ENCODE measurements around the gene OLFML1. TPM values are rescaled to one million over a fixed set of nuclear protein-coding genes. Genes with fewer than 3 reads are reported as not detected.

Gene OLFML1
- total RNA-seq, 1 donor from 2014 or later: not detected

DNA sequence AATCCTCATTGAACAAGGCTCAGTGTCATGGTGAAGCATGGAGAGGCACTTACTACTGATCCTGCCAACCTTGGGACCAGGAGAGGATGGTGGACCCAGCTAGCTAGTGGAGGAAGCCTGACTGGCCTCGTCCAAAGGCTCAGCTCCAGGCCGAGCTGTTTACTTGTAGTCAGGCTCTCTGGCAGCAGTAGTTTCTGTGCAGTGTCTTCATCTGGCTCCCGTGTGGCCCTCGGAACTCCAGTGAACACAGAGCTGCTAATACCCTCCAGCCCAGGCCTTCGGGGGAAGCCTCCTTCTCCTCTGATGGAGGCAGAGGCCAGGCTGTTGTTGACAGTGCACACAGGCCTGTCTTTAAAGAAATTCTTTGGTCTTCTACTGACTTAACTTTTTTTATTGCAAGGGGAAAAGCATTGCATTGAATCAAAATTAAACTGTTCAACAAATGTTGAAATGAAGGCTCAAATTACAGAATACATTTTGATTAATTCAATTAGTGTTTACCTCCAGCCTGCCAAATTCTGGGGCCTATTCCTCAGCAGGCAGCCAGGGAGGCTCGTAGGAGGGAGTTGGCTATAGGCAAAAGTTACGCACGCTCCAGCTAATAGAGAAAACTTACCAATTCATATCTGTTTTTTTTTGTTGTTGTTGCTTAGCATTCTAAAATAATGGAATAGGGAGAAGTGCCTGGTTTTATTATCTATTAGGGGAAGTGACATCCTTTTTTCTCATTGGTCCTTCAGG is 47.3 kb downstream of the OLFML1 start:
- no peak for DNase-seq (ENCODE audit: low read depth)

DNA sequence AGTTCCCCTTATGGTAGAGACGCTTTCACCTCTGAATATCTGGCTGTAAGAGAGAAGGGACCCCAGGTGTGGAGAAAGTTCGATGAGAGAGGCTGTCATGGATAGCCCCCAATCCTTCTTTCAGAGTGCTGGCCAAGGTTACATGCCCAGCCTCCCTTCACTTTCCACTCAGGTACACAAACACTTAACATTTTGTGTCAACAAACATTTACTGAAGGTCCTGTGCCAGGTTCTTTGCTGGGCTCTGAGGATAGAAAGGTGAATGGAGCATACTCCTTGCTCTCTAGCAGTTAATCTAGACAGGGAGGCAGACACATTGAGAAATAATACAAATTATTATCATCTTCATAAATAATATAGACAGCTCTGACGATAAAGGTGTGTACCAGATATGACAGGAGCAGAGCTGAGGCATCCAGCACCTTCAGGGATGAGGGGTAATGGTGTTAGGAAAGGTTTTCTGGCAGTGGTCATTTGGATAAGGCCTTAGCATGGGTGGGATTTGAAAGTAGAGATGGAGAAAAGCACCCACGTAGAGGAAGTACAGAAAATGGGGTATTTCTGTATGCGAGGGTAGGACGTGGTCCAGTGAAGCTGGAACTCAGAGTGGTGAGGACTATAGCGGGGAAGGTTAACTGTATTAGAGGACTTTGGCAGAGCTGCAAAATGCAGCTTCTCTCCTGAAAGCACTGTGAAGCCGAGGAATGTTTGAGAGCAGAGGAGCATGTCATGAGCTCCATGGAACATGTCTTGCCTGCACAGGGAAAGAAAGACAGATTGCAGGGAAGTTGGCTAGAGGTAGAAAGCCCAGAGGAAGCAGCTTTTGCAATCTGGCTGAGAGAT is 48.1 kb downstream of the OLFML1 start:
- no peak for DNase-seq (ENCODE audit: low read depth)

DNA sequence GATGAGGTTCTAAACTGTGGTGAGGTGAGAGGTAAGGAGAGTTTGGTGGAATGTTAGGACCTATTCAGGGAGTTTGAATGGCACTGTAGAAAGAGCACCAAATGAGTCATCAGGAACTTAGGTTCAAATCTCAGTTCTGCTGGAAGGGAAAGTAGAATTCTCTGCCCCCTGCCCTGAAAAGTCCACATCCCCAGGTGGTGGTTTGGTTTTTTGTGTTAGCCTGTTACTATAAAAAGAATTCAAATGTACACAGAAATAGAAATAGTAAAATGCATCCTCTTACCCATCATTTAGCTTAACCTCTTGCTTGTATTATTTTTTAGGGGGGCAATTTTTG is 48.7 kb downstream of the OLFML1 start:
- peak; percentile 8 for DNase-seq (ENCODE audit: low read depth)

DNA sequence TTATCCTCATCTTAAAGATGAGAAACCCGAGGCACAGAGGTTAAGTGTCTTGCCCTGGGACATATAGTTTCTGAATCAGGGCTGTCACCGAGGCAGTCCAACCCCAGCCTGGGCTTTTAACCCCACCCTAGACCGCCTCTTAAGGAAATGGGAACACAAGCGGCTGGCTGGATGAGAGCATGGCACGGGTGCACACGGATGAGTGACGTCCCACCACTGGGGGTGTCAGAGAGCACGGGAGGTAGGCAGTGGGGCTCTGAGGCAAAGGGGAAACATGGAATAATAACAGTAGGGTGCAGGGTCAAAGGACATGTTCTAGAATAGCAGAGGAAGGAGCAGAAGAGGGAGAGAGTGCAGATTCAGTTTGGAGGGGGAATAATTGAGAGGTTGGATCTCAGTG is 50.8 kb downstream of the OLFML1 start:
- DNase-seq (ENCODE audit: low read depth): no peak

DNA sequence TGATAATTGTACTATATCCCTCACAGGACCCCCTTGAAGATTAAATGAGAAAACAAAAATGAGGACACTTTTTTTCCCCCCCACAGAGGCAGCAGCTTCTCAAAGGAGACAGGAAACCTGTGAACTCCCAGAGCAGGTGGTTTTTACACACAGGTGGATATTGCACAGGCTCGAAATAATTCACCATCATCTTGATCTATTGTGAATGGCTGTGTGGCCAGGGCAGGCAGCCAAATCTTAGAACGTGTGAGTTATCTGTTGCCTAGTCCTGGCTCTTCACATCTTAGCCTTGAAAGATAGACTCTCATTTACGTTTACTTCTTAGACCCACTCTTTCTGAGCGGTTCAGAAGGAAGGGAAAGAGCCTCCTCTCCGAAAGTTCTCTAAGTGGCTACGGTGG is 52.0 kb downstream of the OLFML1 start:
- no peak for DNase-seq (ENCODE audit: low read depth)

DNA sequence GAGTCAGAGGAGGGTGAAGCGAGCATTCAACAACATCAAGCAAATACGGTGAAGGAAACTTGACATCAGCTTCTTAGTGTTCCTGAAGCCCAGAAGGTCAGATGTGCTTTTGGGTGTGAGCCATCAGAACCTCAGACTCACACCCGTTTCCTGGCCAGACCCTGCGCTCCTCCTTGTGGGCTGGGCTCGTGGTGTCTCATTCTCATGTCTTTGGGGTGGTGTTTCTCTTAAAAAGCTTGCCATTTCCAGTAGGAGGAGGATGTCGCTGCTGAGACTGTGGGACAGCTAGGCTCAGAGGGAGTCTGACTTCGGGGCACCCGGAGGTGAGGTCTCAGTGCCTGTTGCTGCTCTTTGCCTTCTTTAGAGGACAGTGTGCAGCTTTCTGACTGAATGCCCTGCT is 52.7 kb downstream of the OLFML1 start:
- DNase-seq (ENCODE audit: low read depth): no peak

DNA sequence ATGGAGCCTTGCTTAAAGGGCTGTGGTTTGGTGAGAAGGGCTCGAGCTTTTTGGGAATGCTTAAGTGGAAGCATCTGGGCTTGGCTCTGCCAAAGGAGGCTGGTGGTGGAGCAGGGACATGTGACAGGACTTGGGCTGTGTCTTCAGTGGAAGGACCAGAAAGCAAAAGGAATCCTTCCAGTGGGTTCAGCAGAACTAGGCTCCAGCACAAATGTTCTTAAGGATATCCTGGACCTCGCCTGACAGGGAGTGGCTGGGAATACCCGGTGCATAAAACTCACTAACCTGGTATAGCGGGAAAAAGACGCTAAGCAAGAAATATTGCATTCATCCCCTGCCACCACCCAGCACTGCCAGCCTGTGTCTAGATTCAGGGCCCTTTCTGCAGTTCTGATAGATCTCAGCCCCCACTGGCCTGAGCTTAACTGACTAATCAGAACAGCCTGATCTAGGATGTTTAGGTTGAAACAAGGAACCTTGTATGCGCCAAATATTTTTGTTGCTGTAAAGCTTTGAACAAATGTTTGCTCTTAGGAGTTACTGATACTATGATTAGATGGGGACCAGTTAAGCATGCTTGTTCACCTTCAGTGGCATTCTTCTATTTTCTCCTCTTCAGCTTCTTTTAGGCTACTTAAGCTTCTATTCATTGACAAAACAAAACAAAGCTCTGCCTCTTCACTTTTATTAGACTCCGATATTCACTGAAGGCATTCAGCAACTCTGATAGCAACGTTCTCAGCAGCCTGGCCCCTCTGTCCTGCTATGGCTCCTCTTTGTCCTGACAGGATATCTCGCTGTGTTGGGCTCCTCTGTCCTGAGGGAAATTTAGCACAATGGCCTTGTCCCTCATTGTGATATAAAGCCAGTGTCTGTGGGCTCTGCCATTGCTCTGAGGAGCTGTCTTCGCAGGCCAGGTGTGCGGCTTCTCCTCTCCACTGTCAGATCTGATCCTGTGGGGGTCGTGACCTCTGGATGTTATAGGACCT is 53.5 kb downstream of the OLFML1 start:
- no peak for DNase-seq (ENCODE audit: low read depth)

DNA sequence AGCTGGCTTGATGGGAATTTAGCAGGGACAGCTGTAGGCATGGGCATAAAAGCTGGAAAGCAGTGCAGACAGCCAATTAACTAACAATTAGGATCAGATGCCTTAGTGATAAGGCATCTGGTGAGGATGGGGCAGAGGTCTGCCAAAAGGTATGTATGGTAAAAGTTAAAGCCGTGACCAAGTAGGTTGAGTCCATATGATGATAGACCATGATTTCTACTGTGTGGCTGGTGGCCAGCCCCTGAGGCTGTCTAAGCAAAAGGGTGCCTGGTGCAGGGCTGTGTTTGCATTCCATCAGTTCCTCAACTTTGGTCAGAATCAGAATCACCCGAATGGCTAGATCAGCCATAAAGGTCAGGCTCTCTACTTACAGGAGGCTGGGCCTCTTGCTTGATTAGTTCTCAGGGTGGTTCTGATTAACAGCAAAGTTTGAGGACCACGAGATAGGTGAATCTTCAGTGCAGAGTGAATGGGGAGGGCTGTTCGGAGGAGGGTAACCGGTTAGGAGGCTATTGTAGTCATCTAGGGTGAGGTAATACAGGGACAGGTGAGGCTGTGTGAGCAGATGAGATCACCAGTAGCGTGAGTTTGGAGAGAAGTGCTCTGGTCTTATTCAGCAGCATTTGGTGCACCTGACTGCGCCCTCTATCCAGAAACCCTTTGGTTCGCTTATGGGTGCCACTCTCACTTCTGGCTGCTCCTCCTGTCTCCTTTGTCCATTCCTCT is 55.7 kb downstream of the OLFML1 start:
- DNase-seq (ENCODE audit: low read depth): no peak

DNA sequence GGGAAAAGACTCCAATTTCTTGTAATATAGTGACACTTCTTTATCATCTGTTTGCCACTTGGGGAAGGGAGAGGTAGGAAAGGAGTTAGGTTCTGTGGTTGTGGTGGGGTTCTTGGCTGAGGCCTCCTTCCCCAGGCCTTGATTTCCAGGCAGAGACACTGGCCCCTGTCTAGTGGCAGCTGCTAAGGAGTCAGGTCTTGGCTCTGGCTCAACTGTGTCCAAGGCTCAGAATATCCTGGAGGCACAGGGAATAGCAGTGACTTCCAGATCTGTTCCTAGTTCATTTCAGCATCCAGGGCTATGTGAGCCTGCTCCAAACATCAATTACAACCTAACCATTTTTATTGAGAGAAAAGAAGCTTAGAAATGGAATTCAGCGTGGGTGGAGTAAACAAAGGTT is 58.0 kb downstream of the OLFML1 start:
- DNase-seq (ENCODE audit: low read depth): no peak

DNA sequence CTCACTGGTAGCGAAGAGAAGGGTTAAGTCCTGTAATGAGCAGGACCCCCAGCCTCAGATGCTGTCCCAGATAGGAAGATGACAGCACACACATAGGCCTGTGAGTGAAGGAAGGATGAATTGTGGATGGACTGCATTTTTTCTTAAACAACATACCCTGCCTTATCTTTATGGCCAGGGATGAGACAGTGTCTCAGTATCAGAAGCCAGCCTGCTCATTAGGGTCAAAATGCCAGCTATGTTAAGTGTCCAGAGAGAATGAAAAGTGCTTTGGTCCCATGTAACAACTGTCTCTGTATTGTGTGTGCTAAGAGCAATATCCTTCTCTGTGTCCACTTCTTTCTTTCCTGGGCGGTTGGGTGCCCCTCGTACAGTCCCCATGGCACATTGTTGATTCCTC is 58.7 kb downstream of the OLFML1 start:
- DNase-seq (ENCODE audit: low read depth): no peak

DNA sequence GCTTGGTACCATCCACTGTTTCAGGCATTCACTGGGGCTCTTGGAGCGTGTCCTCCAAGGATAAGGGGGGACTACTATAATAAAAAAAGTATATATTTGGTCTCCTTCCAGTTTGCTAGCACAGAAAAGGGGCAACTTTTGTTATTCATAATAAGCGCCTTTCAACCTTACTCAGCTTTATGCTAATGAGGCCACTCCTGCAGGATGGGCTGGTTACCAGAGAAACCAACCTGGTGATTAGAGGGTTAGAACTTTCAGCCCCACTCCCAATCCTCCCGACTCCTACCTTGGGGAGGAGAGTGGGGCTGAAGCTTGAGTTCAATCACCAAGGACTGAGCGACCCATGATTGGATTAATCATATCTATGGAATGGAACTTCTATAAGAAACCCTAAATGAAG is 60.3 kb downstream of the OLFML1 start:
- DNase-seq (ENCODE audit: low read depth): no peak

DNA sequence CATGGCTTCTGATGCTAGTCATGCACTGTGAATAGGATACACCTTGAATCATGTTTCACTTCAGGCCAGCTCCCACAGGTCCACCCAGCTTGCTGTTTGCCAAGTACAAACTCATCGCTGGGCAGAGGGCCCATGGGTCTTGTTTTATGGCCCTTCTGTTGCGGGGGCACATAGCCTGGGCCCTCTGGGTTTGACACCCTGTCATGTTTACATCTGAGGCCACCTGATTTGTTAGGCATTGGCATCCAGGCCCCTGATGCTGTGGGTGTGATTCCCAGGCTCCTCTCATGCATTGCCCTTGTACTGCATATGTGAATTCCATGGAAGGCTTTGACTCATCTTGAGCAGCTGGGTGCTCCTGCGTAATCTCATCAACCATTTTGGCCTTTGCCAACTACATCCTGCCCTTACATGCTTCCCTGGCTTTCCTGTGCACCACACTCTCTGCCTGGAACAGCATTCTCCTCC is 61.1 kb downstream of the OLFML1 start:
- DNase-seq (ENCODE audit: low read depth): no peak

DNA sequence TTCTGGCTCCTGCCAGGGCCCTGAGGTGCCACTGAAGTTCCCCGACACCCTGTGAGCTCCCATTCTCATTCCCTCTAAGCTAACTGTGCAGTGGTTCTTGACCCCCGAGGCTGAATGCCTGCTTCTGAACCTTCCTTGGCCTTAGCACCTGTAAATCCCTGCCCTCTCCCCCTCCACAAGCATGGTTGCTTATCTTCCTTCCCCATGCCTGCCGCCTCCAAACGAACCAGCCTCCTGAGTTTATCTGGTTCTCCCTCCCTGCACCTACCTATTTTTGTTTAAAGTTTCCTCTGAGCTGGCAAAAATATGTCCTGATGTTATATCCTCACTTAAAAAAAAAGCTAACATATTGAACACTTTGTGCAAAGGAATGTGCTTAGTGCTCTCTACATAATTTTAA is 62.4 kb downstream of the OLFML1 start:
- DNase-seq (ENCODE audit: low read depth): no peak

DNA sequence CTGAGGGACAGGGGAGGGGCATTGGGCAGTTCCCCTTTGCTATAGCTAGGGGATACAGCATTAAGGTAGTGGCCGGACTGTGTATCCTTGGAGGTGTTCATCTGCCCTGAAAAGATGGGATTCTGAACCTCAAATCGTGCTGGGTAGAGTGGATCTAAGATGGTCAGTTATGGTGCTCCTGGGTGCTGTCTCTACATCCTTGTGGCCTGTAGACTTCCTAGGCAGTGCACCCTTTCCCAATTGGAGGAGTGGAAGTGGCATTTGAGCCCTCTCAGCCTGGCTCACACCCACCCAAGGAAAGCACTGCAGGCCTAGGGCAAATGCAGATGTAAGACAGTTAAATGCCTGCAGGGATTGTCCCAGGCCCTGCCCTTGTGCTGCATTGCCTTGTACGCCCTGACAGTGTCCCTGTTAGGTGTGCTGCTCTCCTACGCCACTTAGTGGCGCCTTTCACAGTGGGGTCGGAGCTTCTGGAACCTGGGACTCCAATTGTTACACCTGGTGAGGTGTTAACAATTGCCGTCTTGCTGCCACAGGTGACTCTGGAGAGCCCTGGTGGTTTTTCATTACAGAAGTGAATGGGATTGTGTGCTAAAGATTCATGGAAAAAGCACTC is 63.5 kb downstream of the OLFML1 start:
- no peak for DNase-seq (ENCODE audit: low read depth)

DNA sequence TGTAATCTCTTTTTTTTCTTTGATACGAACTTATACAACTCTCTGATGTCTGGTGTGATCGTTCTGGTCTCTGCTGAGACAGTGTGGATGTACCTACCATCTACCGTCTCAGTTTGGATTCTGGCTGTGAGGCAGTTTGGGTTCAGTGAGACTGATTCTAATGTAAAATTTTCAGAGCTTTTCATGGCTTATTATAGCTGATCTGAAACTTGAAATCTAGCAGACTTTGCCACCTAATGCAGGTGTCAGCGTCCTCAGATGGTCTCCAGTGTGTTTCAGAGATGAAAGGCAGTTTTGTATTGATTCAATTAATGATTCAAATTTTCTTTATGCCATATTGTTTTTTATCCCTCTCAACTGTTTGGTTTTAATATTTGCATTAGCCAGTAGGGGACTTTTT is 64.4 kb downstream of the OLFML1 start:
- no peak for DNase-seq (ENCODE audit: low read depth)

DNA sequence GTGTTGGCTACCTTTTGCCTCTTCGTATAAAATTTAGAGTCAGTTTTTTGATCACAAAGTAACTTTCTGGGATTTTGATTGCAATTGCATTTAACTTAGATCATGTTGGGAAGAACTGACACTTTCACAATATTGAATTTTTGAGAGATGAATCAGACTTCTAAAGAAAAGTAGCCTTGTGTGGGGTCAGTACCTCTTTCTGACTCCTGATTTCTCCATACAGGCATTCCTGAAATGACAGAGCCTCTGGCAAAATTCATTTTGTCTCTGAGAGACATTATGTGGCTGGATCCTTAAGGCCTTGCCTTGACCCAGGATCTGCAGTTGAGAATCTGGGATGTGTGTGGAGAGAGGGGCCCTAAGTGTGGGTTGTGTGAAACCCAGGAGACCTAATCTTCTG is 66.3 kb downstream of the OLFML1 start:
- DNase-seq (ENCODE audit: low read depth): peak; percentile 88

DNA sequence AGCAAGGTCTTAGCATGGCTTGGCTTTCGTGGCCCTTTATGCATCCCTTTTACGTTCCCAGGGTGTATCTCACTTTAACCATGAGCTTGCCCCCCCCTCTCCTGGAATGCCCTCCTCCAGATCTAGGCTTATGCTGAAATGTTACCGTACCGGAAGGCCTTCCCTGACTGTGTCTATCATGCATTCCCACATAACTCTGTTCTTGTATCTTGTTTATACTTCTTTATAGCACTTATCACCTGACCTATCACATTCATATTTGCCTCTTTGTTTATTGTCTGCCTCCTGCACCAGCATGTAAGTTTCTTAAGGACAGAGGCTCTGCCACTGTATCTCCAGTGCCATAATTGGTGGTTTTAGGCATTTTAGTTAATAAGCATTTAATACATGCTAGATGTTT is 67.4 kb downstream of the OLFML1 start:
- DNase-seq (ENCODE audit: low read depth): no peak

DNA sequence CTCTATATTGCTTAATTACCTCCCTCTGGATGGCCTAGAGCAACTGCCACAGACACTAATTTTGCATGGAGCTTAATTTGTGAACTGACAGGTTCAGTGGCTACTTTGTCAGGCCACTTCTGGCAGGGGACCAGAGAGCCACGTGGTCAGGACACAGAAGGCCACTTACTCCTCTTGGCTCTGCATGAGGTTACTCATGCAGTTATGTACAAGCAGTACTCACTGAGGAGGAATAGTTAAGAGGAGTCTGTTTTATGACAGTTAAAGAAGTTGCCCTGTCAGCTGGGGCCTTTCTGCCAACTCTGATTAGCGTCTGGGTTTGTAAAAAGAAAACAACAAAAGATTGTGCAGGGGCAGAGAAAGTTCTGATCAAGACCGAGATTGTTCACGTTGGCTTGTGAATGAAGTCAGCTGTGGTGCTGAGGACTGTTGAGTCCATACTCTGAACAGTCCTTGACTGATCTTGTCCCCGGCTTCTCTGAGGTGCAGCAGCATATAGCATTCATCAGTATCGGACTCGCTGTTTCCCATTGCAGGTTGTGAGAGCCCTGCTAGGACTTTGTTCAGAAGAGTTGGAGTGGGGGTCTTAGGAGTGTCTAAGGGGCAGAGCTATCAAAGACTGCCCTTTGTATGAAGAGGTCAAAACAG is 69.9 kb downstream of the OLFML1 start:
- peak; percentile 46 for DNase-seq (ENCODE audit: low read depth)

DNA sequence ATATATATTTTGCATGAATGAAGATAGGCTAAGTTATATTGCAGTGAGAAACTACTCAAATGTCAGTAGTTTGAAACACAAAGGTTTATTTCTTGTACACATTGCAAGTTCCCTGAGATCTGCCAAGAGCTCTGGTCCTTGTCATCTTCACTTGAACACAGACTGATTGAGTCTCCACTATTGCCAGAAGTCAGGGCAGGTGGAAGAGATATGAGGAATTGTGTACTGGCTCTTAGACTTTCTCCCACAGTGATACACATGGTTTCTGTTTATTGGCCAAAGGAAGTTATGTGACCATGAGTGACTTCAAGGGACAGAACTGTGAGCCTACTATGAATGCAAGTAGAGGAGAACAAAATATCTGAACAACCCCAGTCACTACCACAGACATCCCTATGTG is 72.7 kb downstream of the OLFML1 start:
- no peak for DNase-seq (ENCODE audit: low read depth)

Data from renal cortical epithelial cell (primary cell).